GM10248 (cell line): ENCODE measurements around the gene PUM2.

ENCODE experiments used
- CTCF ChIA-PET: fragments of 300-600 bp; sonication (Branson Sonifier 250); formaldehyde crosslinking; extraction: SDS; loops from one replicate; lab custom pipeline; 2021; ENCODE audit warnings: antibody characterized with exemption; lab: Yijun Ruan, JAX
- POLR2A ChIA-PET: fragments of 350-650 bp; sonication (Branson Sonifier 250); formaldehyde crosslinking; extraction: SDS; loops from one replicate; lab custom pipeline; 2020; ENCODE audit warnings: antibody characterized with exemption; lab: Yijun Ruan, JAX
- DNase-seq: peaks from one replicate; pipeline ENCODE4 v3.0.0; 2012; ENCODE audit errors: extremely low spot score
- CTCF ChIP-seq: IDR thresholded peaks from 2 replicates; pipeline ENCODE4 v1.5.1; 2012; ENCODE audit warnings: mild to moderate bottlenecking, low read depth; ENCODE audit errors: extremely low read depth, missing control alignments, control extremely low read depth

PUM2 gene

GRCh38 chr2:20208476-20208859, 142.2 kb downstream of the PUM2 start:
- no peak for DNase-seq
- ChIA-PET POLR2A (no interaction called here), CTCF (interaction anchor here (0.7 to 3.3 kb wide), 6 partner anchors 9 to 72 kb away, joined by 3 to 19 read pairs (median 6); partner anchors contain the start of gene SDC1)
- no peak for TF ChIP-seq CTCF

- ChIA-PET POLR2A (no interaction called here), CTCF (interaction anchor here (1.2 to 3.3 kb wide), 4 partner anchors 14 to 71 kb away, joined by 3 to 19 read pairs (median 8); partner anchors contain the start of gene SDC1)
- TF ChIP-seq CTCF, result no peak
- peak; percentile 52 for DNase-seq
These were observed 143.6 kb downstream of the PUM2 start for GRCh38 chr2:20207051-20207450.

- ChIA-PET POLR2A (no interaction called here), CTCF (interaction anchor here (1.5 to 3.3 kb wide), 2 partner anchors 18 to 70 kb away, joined by 5 to 19 read pairs; partner anchors contain the start of gene SDC1)
- no peak for TF ChIP-seq CTCF
- no peak for DNase-seq
These were observed 144.6 kb downstream of the PUM2 start for GRCh38 chr2:20205915-20206524.

GRCh38 chr2:20205069-20205468, 145.6 kb downstream of the PUM2 start:
- DNase-seq, result no peak
- CTCF ChIA-PET, result interaction anchor here (1.1 to 2.0 kb wide), 6 partner anchors 8 to 190 kb away, joined by 3 to 8 read pairs (median 5); no protein-coding TSS in a partner anchor
- POLR2A ChIA-PET, result interaction anchor here (0.7 to 1.2 kb wide), 3 partner anchors 9 to 822 kb away, joined by 3 to 6 read pairs (median 3); no protein-coding TSS in a partner anchor
- TF ChIP-seq CTCF, result no peak

DNA sequence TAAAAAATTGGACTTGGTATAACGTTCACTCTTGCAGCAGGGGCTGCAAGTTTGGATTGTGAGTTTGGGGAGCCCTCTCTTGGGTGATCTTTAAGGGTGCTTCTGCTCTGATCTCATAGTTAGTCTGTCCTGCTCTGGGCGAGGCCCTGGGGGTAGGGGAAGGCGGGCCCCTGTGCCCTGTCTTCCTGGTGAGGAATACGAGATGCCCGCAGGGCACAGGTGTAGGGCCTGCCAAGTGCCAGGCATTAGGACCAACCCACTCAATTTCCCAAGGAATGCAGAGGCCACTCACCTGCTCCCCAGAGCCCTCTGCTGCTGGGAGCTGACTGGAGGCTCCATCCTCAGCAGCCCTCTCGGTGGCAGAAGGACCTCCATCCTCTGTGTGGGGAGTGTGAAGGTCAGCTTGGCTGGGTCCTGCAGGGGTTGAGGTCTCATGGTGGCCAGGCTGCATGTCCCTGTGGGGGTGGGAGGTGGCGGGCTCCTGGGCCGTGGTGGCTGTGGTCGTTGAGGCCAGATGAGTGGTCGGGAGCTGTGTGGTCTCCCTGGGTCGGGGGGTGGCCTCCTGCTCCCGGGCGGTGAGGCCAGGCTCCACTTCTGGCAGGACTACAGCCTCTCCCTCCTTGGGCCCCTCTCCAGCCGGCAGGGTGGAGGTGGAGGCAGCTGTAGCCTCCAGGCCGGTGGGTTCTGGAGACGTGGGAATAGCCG, 147.0 kb downstream of the PUM2 start:
- no peak for DNase-seq
- POLR2A ChIA-PET, result no interaction called here
- CTCF ChIA-PET, result interaction anchor here (1.2 to 2.0 kb wide), 6 partner anchors 7 to 69 kb away, joined by 3 to 11 read pairs (median 6); partner anchors contain the start of gene SDC1
- no peak for TF ChIP-seq CTCF

DNA sequence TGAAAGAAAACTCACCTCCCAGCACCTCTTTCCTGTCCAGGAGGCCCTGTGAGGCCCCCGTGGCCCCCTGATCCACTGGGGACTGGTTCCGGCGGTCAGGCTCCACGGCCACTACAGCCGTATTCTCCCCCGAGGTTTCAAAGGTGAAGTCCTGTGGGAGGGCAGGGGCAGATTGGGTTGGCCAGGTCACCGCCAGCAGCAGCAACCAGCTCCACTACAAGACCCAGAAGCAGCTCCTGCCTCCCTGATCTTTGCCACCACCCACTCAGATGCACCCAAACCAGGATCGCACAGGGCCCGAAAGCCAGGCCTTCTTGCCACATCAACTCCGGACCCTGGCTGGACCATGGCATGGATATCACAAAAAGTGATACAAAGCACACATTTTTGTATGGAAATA, 147.6 kb downstream of the PUM2 start:
- no peak for DNase-seq
- no peak for TF ChIP-seq CTCF
- POLR2A ChIA-PET, result no interaction called here
- CTCF ChIA-PET, result interaction anchor here (1.4 to 2.0 kb wide), 4 partner anchors 8 to 68 kb away, joined by 3 to 11 read pairs (median 6); partner anchors contain the start of gene SDC1
